IPS-18c (cell line): Measurements from ENCODE around the gene ID1.
A peak's percentile ranks its signal among the peaks of the same experiment; 100 is the strongest.
"Not testable (repeated sequence)": the region's sequence is repeated elsewhere in the genome, so short reads cannot be mapped to it uniquely, and the experiment has no call there.

Experiments used
- H3K4me3 ChIP-seq: 2 replicates; pipeline ENCODE4 v1.7.0; 2013; ENCODE audit warnings: low read depth, mild to moderate bottlenecking, low read length, moderate library complexity; ENCODE audit not compliant: insufficient read depth
- H3K9me3 ChIP-seq: one replicate; pipeline ENCODE4 v1.6.1; 2013; ENCODE audit warnings: mild to moderate bottlenecking, low read length, moderate library complexity; ENCODE audit not compliant: control insufficient read depth, insufficient read depth

ID1 gene

DNA sequence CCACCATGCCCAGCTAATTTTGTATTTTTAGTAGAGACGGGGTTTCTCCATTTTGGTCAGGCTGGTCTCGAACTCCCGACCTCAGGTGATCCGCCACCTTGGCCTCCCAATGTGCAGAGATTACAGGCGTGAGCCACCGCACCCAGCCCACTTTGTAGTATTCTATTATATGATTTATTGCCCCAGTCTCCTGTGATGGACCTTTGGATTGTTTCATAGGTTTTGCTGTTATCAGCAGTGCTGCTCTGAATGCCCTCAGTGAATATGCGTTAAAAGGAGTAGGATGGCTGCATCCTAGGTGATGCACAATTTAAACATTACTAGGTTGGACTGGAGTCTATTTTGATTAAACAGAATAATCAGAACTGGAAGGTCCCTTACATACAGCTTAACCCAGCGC, 10.3 kb downstream of the ID1 start:
- H3K9me3 ChIP-seq = peaks cover 2% of the 10 kb centered on the region
- H3K4me3 ChIP-seq = no peak overlapping the region

DNA sequence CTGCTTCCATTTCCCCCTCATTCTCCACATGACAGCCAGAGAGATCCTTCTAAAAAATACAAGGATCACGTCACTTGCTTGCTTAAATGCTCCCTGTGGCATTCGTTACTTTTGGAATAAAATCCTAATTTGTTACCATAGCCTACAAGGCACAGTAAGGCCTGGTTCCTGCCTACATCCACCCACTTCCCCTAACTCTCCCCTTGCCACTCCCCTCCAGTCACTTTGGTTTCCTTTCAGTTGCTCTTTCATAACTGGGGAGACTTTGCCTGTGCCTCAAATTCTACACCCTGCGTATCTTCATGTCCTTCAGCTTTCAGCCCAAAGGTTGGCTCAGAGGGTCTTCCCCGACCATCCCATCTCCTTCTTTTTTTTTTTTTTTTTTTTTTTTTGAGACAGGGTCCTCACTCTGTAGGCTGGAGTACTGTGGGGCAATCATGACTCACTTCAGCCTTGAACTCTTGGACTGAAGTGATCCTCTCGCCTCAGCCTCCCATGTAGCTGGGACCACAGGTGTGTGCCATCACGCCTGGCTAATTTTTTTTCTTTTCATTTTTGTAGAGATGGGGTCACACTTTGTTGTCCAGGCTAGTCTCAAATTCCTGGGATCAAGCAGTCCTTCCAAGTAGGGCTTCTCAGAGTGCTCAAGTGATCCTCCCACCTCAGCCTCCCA, 12.5 kb downstream of the ID1 start:
- no peak overlapping the region for H3K4me3 ChIP-seq

DNA sequence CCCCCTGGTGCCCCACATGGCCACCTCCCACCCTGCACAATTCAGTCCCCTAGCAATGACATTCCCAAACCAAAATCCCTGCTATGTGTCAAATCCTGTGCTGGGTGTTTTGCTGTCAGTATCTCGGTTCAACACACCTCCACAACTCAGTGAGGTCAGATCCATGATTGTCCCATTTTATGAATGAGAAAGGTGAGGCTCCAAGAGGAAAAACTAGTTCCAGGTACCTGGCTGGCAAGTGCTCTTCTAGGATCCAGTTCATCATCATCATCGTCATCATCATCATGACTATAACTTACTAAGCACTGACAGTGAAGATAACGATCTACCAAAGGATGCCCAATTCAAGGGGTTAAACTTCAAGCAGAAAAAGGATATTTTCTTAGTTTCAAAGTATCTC, 15.2 kb downstream of the ID1 start:
- Histone ChIP-seq H3K4me3 (no peak overlapping the region), H3K9me3 (peaks cover 2% of the 10 kb centered on the region)

More for the DNA sequence above, 12.5 kb downstream of the ID1 start:
- peaks cover 2% of the 10 kb centered on the region for H3K9me3 ChIP-seq

DNA sequence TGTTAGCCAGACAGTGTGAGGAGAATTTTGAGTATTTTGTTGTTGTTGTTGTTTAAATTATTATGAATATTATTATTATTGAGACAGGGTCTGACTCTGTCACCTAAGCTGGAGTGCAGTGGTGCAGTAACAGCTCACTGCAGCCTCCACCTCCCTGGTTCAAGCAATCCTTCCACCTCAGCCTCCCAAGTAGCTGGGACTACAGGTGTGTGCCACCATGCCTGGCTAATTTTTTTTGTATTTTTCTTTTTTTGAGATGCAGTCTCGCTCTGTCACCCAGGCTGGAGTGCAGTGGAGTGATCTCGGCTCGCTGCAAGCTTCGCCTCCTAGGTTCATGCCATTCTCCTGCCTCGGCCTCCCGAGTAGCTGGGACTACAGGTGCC, 18.0 kb downstream of the ID1 start:
- not testable (repeated sequence) for H3K9me3 ChIP-seq, H3K4me3 ChIP-seq

DNA sequence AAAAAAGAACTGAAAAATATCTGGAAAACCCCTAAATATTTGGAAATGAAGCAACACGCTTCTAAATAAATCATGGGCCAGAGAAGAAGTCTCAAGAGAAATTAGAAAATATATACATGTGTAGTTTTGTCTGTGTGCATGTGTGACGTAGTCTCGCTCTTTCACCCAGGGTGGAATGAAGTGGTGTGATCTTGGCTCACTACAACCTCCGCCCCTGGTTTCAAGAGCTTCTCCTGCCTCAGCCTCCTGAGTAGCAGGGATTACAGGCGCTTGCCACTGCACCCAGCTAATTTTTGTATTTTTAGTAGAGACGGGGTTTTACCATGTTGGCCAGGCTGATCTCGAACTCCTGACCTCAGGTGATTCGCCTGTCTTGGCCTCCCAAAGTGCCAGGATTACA, 21.4 kb downstream of the ID1 start:
- H3K4me3 ChIP-seq, H3K9me3 ChIP-seq: not testable (repeated sequence)

DNA sequence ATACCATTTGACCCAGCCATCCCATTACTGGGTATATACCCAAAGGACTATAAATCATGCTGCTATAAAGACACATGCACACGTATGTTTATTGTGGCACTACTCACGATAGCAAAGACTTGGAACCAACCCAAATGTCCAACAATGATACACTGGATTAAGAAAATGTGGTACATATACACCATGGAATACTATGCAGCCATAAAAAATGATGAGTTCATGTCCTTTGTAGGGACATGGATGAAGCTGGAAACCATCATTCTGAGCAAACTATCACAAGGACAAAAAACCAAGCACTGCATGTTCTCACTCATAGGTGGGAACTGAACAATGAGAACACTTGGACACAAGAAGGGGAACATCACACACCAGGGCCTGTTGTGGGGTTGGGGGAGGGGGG, 23.0 kb downstream of the ID1 start:
- not testable (repeated sequence) for H3K4me3 ChIP-seq, H3K9me3 ChIP-seq

DNA sequence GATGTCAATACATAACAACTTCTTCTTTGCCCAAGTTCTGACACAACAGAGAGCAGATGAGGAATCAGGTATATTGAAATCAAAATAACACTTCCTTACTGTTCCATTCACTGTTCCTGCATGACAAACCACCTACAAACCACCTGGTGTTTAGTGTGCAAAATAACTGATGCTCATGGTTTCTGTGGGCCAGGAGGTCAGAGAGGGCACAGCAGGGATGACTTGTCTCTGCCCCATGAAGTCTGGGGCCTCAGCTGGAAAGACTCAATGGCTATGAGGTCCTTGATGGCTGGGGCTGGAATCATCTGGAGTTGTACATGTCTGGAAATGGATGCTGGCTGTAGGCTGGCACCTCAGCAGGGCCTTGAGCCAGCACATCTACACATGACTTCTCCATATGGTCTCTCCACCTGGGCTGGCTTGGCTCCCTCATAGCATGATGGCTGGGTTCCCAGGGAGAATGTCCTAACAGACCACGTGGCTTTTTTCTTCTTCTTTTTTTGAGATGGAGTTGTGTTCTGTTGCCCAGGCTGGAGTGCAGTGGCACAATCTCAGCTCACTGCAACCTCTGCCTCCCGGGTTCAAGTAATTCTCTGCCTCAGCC, 25.2 kb downstream of the ID1 start:
- no peaks in the 10 kb centered on the region for H3K9me3 ChIP-seq
- no peak overlapping the region for H3K4me3 ChIP-seq

DNA sequence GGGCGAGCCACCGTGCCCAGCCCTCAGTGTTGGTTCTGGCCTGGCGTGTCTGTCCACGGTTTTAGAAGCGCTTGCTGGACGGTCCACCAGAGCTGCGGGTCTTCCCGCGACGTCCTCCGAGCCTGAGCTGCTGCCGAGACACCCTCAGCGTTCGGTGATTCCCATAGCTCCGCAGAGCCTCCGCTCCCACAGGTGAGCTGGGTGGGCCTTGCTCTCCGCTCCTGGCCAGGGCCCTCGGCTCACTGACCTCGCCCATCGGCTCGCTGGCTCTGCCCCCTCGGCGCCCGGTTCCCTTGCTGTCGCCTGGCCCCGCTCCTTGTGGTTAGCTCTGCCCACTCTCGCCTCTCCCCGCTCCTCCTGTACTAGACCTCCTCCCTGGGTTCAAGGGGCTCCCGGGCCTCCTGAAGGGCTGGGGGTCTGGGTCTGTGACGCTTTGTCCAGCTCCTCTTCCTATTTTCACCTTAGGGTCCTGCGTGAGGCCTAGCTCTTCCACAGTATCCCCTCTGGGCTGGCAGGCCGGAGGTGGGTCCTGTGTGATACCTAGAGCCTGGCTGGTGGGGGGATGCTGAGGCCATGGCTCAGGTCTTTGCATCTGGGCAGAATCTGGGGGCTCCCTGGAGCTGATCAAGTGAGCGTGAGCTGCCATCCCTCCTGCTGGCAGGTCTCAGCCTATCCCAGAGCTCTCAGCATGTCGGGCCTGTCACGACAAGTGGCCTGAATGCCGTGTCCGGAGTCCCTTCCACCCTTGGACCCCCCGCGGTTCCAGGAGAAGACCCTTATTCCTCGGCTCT, 27.7 kb downstream of the ID1 start:
- Histone ChIP-seq H3K9me3 (no peaks in the 10 kb centered on the region), H3K4me3 (no peak overlapping the region)

DNA sequence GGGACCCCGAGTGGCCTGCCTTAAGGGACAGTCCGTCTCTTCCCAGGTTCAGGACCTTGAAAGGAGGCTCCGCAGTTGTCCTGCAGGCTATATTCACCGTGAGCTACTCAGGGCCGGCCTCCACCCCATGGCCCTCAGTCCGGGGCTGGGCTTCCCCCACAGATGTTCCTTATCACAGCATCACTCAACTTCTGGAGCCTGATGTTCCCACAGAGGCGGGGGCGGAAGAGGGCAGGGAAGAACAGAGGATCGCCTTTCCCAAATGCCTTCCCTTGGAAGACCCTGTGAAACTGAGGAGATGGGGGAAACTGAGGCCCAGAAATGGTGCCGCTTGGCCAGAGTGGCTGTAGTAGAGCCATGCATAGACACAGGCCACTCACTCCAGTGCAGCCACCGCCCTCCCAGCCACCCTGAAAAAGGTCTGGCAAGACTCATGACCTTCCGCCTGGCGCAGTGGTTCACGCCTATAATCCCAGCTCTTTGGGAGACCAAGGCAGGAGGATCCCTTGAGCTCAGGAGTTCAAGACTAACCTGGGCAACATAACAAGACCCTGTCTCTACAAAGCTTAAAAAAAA, 28.3 kb downstream of the ID1 start:
- no peaks in the 10 kb centered on the region for H3K9me3 ChIP-seq

DNA sequence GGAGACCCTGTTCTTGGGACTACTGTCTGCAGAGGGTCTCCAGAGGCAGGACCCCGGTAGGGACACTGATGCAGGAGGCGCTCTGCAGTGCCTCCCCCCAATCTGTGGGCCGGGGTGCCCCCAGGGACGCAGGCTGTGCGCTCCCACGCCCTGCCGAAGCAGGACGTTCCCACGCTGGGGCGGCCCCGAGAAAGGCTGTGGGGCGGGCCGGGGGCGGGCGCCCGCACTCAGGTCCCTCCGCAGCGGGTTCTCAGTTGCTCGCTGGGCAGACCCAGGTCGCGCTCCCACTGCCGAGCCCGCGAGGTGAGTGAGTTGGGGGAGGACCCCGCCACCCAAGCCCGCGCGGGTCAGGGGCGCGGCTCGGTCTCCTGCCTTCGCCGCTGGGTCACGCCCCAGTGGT, 32.6 kb downstream of the ID1 start, which contains the start of gene COX4I2:
TSS of gene COX4I2 (plus strand) at position 253 of the 400 bp plus-strand sequence. CDS start 1,106 bp downstream, outside the sequence.
- H3K9me3 ChIP-seq = no peaks in the 10 kb centered on the region
- peak within 1 kb of the TSS; percentile 28; the same call in 1 of the 2 replicates for H3K4me3 ChIP-seq

More for the DNA sequence above, 28.3 kb downstream of the ID1 start:
- no peak overlapping the region for H3K4me3 ChIP-seq

DNA sequence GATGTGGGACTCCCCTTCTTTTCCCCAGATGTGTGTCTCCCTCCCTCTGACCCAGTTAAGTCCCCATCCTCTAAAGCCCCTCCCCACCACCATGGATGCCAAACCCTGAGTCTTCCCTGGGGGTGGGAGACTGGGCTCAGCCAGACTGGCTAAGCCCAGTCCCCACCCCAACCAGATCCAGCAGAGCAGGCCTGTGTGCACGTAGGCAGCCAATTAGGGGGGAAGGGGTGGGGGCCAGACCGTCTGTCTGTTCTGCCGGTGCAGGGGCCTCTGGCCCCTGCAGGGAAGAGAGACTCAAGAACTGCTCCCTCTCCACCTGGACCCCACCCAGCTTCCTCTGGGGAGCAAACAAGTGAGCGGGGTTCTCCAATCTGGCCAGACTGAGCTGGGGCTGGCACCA, 33.2 kb downstream of the ID1 start:
- Histone ChIP-seq H3K9me3 (no peaks in the 10 kb centered on the region), H3K4me3 (no peak overlapping the region)

DNA sequence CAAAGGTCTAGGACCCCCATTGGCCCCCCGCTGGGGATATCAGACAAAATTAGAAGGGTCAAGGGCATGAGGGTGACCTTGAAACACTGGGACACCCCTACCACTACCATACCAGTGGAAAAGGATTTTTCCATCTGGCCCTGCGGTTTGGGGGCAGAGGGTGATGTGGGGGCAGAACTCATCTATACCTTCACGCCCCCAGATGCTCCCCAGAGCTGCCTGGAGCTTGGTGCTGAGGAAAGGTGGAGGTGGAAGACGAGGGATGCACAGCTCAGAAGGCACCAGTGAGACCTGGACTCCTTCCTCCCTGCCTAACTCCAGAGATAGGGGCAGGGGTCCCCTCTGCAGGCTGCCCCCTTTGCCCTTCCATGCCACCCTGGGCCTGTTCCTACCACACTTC, 33.7 kb downstream of the ID1 start:
- no peaks in the 10 kb centered on the region for H3K9me3 ChIP-seq
- H3K4me3 ChIP-seq = no peak overlapping the region

DNA sequence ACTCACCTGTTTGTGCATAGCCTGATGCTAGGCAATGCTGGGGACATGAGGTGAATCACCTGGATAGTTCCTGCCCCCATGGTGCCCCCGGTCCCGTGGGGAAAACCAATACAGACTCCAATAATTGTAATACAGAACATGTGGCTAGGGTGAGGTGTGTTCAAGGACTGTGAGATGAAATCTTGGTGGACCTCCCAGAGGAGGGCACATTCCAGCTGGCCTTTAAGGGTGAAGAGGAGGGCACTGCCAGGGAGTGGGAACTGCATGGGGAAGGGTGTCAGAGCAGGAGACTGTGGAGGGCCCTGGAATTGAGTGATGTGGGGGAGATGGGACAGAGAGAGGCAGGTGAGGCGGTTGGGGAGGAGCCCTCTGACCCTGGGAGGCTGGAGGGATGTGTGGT, 35.2 kb downstream of the ID1 start:
- Histone ChIP-seq H3K9me3 (no peaks in the 10 kb centered on the region), H3K4me3 (no peak overlapping the region)

DNA sequence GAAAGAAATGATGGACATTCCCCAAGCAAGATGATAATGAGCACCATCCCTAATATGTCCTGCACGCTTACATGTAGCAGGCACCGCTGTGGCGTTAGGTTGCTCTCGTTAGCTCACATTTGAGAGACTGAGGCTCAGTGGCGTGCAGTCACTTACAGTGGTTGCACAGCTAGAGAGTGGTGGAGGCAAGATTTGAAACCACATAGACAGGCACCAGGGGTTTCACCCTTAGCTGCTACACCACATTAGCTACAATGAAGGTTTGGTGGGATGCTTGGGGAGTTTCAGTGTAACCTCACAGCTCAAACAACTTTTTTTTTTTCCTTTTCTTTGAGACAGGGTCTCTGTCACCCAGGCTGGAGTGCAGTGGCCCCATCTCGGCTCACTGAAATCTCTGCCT, 36.3 kb downstream of the ID1 start:
- H3K4me3 ChIP-seq = no peak overlapping the region
- H3K9me3 ChIP-seq = no peaks in the 10 kb centered on the region

DNA sequence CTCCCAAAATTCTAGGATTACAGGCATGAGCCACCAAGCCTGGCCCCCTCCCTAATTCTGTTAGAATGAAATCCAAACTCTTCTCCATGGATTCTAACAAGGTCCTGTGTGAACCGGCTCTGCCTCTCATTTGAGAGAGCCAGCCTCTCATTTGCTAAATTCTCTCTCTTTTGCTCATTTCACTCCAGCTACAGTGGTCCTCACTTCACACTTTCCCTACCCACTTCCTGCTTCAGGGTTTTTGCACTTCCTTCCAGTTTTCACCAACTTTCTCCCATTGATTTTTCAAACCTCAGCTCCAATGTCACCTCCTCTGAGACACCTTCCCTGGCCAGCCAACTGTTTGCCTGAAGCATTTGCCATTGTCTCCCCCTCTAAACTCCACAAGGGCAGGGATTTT, 37.7 kb downstream of the ID1 start:
- no peaks in the 10 kb centered on the region for H3K9me3 ChIP-seq
- H3K4me3 ChIP-seq = no peak overlapping the region

DNA sequence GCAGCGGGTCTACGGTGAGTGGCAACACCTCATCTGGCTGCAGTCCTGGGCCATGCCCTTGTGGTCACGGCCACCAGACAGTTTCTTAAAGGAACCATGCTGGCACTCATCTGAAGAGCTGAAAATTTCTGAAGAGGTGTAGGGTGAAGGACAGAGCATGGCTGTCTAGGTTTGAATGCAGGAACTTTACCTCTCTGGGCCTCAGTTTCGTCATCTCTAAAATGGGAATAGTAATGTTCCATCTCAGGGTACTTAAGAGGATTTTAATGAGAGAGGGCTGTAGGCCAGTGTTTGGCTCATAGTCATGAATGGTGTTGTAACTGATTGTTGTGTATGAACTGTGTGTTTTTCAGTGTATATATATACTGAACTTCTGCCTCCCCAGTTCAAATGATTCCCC, 38.4 kb downstream of the ID1 start:
- H3K4me3 ChIP-seq = no peak overlapping the region

DNA sequence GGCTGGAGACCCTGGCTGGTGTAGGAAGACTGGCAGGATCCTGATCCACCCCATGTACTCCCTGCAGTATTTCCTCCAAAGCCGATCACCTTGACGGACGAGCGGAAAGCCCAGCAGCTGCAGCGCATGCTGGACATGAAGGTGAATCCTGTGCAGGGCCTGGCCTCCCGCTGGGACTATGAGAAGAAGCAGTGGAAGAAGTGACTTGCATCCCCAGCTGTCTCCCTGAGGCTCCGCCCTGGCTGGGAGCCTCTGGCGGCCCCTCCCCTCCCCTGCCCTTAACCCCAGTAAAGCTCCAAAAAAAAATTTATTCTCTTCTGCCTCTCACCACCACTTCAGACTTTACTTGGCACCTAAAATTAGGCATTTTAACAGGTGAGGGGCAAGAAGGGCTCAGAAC, 39.6 kb downstream of the ID1 start:
- Histone ChIP-seq H3K4me3 (no peak overlapping the region), H3K9me3 (no peaks in the 10 kb centered on the region)

More for the DNA sequence above, 38.4 kb downstream of the ID1 start:
- H3K9me3 ChIP-seq = no peaks in the 10 kb centered on the region

DNA sequence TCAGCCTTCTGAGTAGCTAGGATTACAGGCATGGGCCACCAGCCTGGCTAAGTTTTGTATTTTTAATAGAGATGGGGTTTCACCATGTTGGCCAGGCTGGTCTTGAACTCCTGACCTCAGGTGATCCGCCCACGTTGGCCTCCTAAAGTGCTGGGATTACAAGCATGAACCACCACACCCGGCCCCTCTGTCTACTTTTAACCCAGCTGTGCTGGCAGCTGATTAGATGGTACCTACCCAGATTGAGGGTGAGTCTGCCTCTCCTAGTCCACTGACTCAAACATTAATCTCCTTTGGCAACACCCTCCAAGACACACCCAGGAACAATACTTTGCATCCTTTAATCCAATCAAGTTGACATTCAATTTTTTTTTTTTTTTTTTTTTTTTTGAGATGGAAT, 43.0 kb downstream of the ID1 start:
- H3K9me3 ChIP-seq, H3K4me3 ChIP-seq: not testable (repeated sequence)
